ENCODE data around the gene POLR1A. TPM values are rescaled to one million over a fixed set of nuclear protein-coding genes. Genes with fewer than 3 reads are reported as not detected.

The POLR1A gene
- total RNA-seq, 1 experiment from 2014 or later, result 62.7 TPM

GRCh38 chr2:85986121-85986520 is 119.6 kb downstream of the POLR1A start:
- Histone ChIP-seq H2AFZ (ENCODE audit: low read length) (no peak overlapping the region), H3K18ac (ENCODE audit: insufficient read length, low read depth, low read length) (no peak overlapping the region), H3K79me2 (ENCODE audit: insufficient read depth, low read length) (no peaks in the 10 kb centered on the region), H4K8ac (replicated peaks; ENCODE audit: insufficient read length, low read depth, low read length) (no peak overlapping the region), H3K56ac (ENCODE audit: insufficient read length, low read depth, low read length) (no peak overlapping the region), H3K4ac (ENCODE audit: low read depth, low read length) (no peak overlapping the region), H2AK5ac (ENCODE audit: insufficient read length, low read length) (no peak overlapping the region), H3K27ac (ENCODE audit: insufficient read length, low read depth, low read length) (no peak overlapping the region), H2BK15ac (ENCODE audit: low read depth, low read length) (no peak overlapping the region), H3K27me3 (ENCODE audit: insufficient read depth, low read length) (no peaks in the 10 kb centered on the region), H3K23me2 (ENCODE audit: insufficient read length, low read depth, low read length, poor library complexity, severe bottlenecking) (no peaks in the 10 kb centered on the region), H3T11ph (ENCODE audit: low read length) (no peak overlapping the region), H3K14ac (ENCODE audit: insufficient read depth, low read length) (no peak overlapping the region), H3K9me3 (ENCODE audit: control insufficient read depth, low read depth, low read length) (no peaks in the 10 kb centered on the region), H2BK120ac (ENCODE audit: low read depth, low read length, poor library complexity, severe bottlenecking) (no peak overlapping the region), H3K9ac (ENCODE audit: extremely low read depth, insufficient read length, low read length) (no peak overlapping the region), H3K79me1 (ENCODE audit: insufficient read depth, low read depth, low read length, poor library complexity, severe bottlenecking) (no peaks in the 10 kb centered on the region), H4K5ac (ENCODE audit: insufficient read length, low read depth, low read length) (no peak overlapping the region), H3K23ac (ENCODE audit: insufficient read length, low read depth, low read length) (no peak overlapping the region), H2BK5ac (ENCODE audit: insufficient read length, low read length) (no peak overlapping the region), H4K20me1 (ENCODE audit: control insufficient read depth, insufficient read depth, insufficient read length) (no peaks in the 10 kb centered on the region), H2BK20ac (ENCODE audit: low read depth, low read length, poor library complexity, severe bottlenecking) (no peak overlapping the region), H2BK12ac (ENCODE audit: insufficient read length, low read depth, low read length) (no peak overlapping the region), H3K4me2 (ENCODE audit: insufficient read depth, insufficient read length, low read length) (no peak overlapping the region), H3K4me1 (ENCODE audit: insufficient read depth, low read length) (no peaks in the 10 kb centered on the region), H4K91ac (ENCODE audit: insufficient read length, low read depth, low read length) (no peak overlapping the region)
- Mint-ChIP-seq H3K4me3 (no peak overlapping the region), H3K9me3 (peaks cover 0 to 2% of the 10 kb centered on the region in 2 experiments; a peak in 2 of 5 replicates), H3K27me3 (ENCODE audit: low read depth) (peaks cover 2% of the 10 kb centered on the region; the same call in 1 of the 2 replicates), H3K27ac (no peak overlapping the region; a peak in 1 of 7 replicates), H3K36me3 (ENCODE audit: insufficient read depth in 1 of 3, low read depth in 3 of 3) (no peaks in the 10 kb centered on the region), H3K4me1 (no peaks in the 10 kb centered on the region)
- TF ChIP-seq CTCF (conservative IDR thresholded peaks at IDR 0.05), result no peak
- no CpG with 5 or more reads among the region's 9 CpGs for WGBS (ENCODE audit: extremely low coverage, insufficient read length, low lambda C conversion rate)
- no peak for DNase-seq
